Neutrophil (primary cell): ENCODE data around the gene GAS7.
"Not testable (repeated sequence)": the region's sequence is repeated elsewhere in the genome, so short reads cannot be mapped to it uniquely, and the experiment has no call there.

Experiments
- H3K27ac ChIP-seq: fragments of 200-600 bp; sonication (generic); 2 replicates; pipeline ENCODE4 v1.5.1; 2016; ENCODE audit warnings: mild to moderate bottlenecking, moderate library complexity
- H3K27me3 ChIP-seq: fragments of 200-600 bp; sonication (generic); 2 replicates; pipeline ENCODE4 v1.6.0; 2016; ENCODE audit warnings: mild to moderate bottlenecking
- H3K36me3 ChIP-seq: fragments of 200-600 bp; sonication (generic); 2 replicates; pipeline ENCODE4 v1.5.1; 2017
- H3K4me1 ChIP-seq, 2 experiments: fragments of 200-600 bp in 1 of 2; sonication (generic) in 1 of 2; 1 replicate in 1 of 2; 2 replicates in 1 of 2; pipeline versions ENCODE4 v1.5.1 to v1.6.1; 2013 to 2016; ENCODE audit warnings: low read depth in 1 of 2, low read length in 1 of 2, mild to moderate bottlenecking in 1 of 2, moderate library complexity in 1 of 2; ENCODE audit not compliant: control insufficient read depth in 1 of 2, insufficient read depth in 1 of 2
- H3K4me3 ChIP-seq, 2 experiments: fragments of 200-600 bp in 1 of 2; sonication (generic) in 1 of 2; 1 replicate in 1 of 2; 2 replicates in 1 of 2; pipeline ENCODE4 v1.5.1; 2013 to 2016; ENCODE audit warnings: low read depth in 1 of 2, low read length in 1 of 2, mild to moderate bottlenecking in 1 of 2, moderate library complexity in 1 of 2
- H3K9me3 ChIP-seq: fragments of 200-600 bp; sonication (generic); 2 replicates; pipeline ENCODE4 v1.5.1; 2016
- CTCF ChIP-seq: fragments of 200-600 bp; sonication (generic); IDR thresholded peaks from 2 replicates; pipeline ENCODE4 v1.5.1; 2016; ENCODE audit warnings: antibody characterized with exemption

Gene GAS7

GRCh38 chr17:9928601-9929333, 269.6 kb downstream of the GAS7 start:
- H3K4me3 ChIP-seq = no peak overlapping the region
- peaks cover 70% of the 10 kb centered on the region for H3K36me3 ChIP-seq
- peaks cover 20 to 21% of the 10 kb centered on the region in 2 experiments for H3K4me1 ChIP-seq
- H3K9me3 ChIP-seq = no peaks in the 10 kb centered on the region
- no peaks in the 10 kb centered on the region for H3K27me3 ChIP-seq
- TF ChIP-seq CTCF = no peak
- no peak overlapping the region for H3K27ac ChIP-seq

GRCh38 chr17:9926150-9926804, 272.1 kb downstream of the GAS7 start:
- no peak for TF ChIP-seq CTCF
- Histone ChIP-seq H3K36me3 (peaks cover 64% of the 10 kb centered on the region), H3K4me1 (peaks cover 16 to 17% of the 10 kb centered on the region in 2 experiments), H3K27ac (no peak overlapping the region), H3K27me3 (no peaks in the 10 kb centered on the region), H3K4me3 (no peak overlapping the region), H3K9me3 (no peaks in the 10 kb centered on the region)

- peaks cover 65% of the 10 kb centered on the region for H3K36me3 ChIP-seq
- no peak for TF ChIP-seq CTCF
- H3K9me3 ChIP-seq = no peaks in the 10 kb centered on the region
- no peaks in the 10 kb centered on the region for H3K27me3 ChIP-seq
- H3K4me3 ChIP-seq = no peak overlapping the region
- H3K27ac ChIP-seq = peak overlapping the region; percentile 0
- peaks cover 8% of the 10 kb centered on the region in 2 experiments for H3K4me1 ChIP-seq
These were observed 272.9 kb downstream of the GAS7 start for GRCh38 chr17:9925457-9925856.

GRCh38 chr17:9924735-9925191, 273.6 kb downstream of the GAS7 start:
- Histone ChIP-seq H3K4me3 (no peak overlapping the region), H3K27me3 (no peaks in the 10 kb centered on the region), H3K36me3 (peaks cover 72% of the 10 kb centered on the region), H3K27ac (peak overlapping the region; percentile 0), H3K4me1 (peaks cover under 1 to 1% of the 10 kb centered on the region in 2 experiments), H3K9me3 (no peaks in the 10 kb centered on the region)
- peak; percentile 85 for TF ChIP-seq CTCF

GRCh38 chr17:9922012-9922848, 276.2 kb downstream of the GAS7 start:
- no peaks in the 10 kb centered on the region for H3K4me1 ChIP-seq
- TF ChIP-seq CTCF = no peak
- H3K27me3 ChIP-seq = no peaks in the 10 kb centered on the region
- H3K4me3 ChIP-seq = no peak overlapping the region
- H3K27ac ChIP-seq = no peak overlapping the region
- H3K9me3 ChIP-seq = no peaks in the 10 kb centered on the region
- peaks cover 87% of the 10 kb centered on the region for H3K36me3 ChIP-seq

GRCh38 chr17:9921216-9921615, 277.2 kb downstream of the GAS7 start:
- H3K4me3 ChIP-seq, H3K27me3 ChIP-seq, H3K9me3 ChIP-seq, H3K4me1 ChIP-seq, H3K27ac ChIP-seq: not testable (repeated sequence)
- peaks cover 91% of the 10 kb centered on the region for H3K36me3 ChIP-seq
